ENCODE data around the gene TAPT1. TPM values are rescaled to one million over a fixed set of nuclear protein-coding genes. Genes with fewer than 3 reads are reported as not detected.

The TAPT1 gene
- total and polyA plus RNA-seq, 2 experiments from 2014 or later = 3.6 to 9.9 TPM

GRCh38 chr4:16203083-16203482, 23.2 kb downstream of the TAPT1 start (continued):
- TF ChIP-seq ZNF462 (CRISPR knock-in tag; IDR thresholded peaks at IDR 0.05) (no peak), JUNB (IDR thresholded peaks at IDR 0.05; ENCODE audit: unreplicated experiment) (no peak), STAT1 (IDR thresholded peaks at IDR 0.05; ENCODE audit: unreplicated experiment) (no peak), POLR2AphosphoS5 (IDR thresholded peaks at IDR 0.05; ENCODE audit: low read depth) (no peak), EZH2 (IDR thresholded peaks at IDR 0.05; ENCODE audit: low read depth, unreplicated experiment) (no peak)
- TF ChIP-seq, protein P1, sequence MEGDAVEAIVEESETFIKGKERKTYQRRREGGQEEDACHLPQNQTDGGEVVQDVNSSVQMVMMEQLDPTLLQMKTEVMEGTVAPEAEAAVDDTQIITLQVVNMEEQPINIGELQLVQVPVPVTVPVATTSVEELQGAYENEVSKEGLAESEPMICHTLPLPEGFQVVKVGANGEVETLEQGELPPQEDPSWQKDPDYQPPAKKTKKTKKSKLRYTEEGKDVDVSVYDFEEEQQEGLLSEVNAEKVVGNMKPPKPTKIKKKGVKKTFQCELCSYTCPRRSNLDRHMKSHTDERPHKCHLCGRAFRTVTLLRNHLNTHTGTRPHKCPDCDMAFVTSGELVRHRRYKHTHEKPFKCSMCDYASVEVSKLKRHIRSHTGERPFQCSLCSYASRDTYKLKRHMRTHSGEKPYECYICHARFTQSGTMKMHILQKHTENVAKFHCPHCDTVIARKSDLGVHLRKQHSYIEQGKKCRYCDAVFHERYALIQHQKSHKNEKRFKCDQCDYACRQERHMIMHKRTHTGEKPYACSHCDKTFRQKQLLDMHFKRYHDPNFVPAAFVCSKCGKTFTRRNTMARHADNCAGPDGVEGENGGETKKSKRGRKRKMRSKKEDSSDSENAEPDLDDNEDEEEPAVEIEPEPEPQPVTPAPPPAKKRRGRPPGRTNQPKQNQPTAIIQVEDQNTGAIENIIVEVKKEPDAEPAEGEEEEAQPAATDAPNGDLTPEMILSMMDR (conservative IDR thresholded peaks at IDR 0.05; ENCODE audit: low read depth in 2 of 2) = no peak
- TF ChIP-seq, protein P2, sequence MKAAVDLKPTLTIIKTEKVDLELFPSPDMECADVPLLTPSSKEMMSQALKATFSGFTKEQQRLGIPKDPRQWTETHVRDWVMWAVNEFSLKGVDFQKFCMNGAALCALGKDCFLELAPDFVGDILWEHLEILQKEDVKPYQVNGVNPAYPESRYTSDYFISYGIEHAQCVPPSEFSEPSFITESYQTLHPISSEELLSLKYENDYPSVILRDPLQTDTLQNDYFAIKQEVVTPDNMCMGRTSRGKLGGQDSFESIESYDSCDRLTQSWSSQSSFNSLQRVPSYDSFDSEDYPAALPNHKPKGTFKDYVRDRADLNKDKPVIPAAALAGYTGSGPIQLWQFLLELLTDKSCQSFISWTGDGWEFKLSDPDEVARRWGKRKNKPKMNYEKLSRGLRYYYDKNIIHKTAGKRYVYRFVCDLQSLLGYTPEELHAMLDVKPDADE (IDR thresholded peaks at IDR 0.05) = no peak

Data from GM23338 (cell line).